Fibroblast of peridontal ligament (primary cell): ENCODE results near the gene PLAU.
"Not testable (repeated sequence)": the region's sequence is repeated elsewhere in the genome, so short reads cannot be mapped to it uniquely, and the experiment has no call there.

Experiments
- DNase-seq: peaks from one replicate; pipeline ENCODE4 v3.0.0-alpha.2; 2010; ENCODE audit errors: extremely low read depth

The PLAU gene

DNA sequence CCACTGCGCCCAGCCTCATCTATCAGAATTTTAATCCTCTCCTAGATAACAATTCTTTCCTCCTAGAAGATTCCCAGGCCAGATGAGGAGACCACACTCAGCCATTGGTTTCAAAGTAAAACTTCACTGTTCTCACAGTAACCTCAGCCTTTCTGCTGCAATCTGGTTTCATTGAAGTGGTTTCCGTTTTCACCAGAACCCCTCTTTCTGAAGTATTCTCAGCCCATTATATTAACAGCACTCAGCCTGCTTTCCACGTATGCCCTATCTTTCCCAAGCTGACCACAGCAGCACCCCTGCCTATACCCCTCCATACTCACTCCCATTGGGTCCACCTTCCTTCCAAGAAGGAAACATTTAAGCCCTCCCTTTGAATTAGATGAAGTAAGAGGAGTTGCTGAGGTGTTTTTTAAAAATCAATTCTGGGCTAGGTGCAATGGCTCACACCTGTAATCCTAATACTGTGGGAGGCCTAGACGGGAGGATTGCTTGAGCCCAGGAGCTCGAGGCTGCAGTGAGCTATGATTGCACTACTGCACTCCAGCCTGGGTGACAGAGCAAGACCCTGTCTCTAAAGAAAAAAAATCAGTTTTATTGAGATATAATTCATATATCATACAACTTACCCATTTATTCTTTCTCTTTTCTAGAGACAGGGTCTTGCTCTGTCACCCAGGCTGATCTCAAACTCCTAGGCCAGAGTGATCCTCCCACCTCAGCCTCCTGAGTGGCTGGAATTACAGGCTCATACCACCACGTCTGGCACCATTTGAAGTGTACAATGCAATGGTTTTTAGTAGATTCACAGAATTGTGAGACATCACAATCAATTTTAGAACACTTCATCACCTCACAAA lies 11.3 kb downstream of the PLAU start:
- DNase-seq, result no peak

DNA sequence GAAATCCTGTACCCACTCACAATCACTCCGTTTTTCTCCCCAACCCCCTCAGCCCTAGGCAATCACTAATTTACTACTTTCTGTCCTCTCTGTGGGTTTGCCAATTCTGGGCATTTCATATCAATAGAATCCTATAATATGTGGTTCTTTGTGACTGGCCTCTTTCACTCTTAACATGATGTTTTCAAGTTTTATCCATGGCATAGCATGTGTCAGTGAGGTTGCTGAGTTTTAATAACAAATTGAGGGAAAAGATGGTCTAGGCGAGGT lies 11.9 kb downstream of the PLAU start:
- no peak for DNase-seq

DNA sequence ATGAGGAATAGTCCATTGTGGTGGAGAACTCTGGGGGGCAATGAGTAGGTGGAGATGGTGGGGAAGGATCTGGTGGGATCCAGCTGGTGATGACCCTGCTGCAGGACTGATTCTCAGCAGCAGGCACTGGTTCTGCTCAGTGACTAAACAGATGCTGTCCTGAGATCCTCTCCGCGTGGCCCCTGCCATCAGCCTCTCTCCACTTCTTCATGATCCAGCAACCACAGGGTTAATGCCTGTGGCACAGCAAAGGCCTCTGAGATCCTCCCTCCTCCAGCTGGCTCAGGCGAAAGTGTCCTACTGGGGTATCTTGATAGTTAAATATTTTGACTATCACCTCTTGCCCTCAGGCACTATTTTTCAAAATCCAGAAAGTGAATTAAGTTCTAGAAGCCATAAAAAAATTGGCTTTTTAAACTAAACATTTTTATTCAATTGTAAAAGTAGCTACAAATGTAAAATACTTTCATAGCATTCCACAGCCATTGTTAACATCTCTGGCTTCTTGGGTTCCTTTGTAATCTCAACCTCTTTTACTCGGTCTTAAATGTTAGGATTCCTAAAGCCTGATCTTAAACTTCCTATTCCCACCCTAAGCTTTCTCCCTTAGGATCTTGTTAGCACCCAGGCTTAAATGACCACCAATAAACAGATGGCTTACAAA lies 13.1 kb downstream of the PLAU start:
- DNase-seq, result peak; percentile 42

DNA sequence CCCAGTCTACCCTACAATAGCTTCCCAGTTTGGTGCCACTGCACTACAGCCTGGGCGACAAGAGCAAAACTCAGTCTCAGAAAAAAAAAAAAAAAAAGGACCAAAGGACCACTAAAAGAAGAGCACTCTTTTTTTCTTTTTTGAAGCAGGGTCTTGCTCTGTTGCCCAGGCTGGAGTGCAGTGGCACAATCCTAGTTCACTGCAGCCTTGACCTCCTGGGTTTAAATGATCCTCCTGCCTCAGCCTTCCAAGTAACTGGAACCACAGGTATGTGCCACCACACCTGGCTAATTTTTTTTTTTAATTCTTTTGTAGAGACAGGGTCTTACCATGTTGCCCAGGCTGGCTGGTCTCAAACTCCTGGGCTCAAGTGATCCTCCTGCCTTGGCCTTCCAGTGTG lies 14.0 kb downstream of the PLAU start:
- no peak for DNase-seq

DNA sequence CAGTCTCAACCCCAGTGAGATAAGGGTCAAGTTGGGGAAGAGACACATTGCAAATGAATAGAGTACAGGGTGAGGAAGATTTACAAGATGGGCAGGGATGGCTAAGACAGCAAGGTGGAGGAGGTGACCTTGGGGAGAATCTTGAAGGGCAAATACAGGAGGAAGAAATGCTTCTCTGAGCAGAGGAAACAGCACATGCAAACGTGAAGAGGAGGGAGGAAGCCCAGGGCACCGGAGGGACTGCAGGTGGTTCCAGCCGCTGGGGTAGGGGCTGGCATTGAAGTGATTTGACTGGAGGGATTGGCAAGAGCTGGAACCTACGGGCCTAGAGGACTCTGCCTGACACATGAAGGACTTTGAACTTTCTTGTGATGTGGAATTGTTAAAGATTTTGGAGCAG lies 14.6 kb downstream of the PLAU start:
- no peak for DNase-seq

- no peak for DNase-seq
These were observed 15.3 kb downstream of the PLAU start for GRCh38 chr10:73926152-73926764.

DNA sequence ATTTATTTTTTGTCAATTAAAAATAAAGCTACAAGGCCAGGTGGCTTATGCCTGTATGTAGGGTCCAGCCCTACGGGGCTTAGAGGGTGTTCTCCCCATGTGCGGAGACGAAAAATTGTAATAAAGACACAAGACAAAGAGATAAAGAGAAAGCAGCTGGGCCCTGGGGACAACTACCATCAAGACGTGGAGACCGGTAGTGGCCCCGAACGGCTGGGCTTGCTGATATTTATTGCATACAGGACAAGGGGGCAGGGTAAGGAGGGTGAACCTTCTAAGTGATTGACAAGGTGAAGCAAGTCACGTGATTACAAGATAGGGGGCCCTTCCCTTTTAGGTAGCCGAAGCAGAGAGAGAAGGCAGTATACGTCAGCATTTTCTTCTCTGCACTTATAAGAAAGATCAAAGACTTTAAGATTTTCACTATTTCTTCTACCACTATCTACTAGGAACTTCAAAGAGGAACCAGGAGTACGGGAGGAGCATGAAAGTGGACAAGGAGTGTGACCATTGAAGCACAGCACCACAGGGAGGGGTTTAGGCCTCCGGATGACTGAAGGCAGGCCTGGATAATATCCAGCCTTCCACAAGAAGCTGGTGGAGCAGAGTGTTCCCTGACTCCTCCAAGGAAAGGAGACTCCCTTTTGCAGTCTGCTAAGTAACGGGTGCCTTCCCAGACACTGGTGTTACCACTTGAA lies 19.8 kb downstream of the PLAU start:
- DNase-seq, result not testable (repeated sequence)

- no peak for DNase-seq
These were observed 21.1 kb downstream of the PLAU start for GRCh38 chr10:73931767-73932619.

GRCh38 chr10:73932620-73933112 lies 21.7 kb downstream of the PLAU start:
- DNase-seq, result no peak

- DNase-seq, result no peak
These were observed 23.1 kb downstream of the PLAU start for GRCh38 chr10:73934074-73934473.

DNA sequence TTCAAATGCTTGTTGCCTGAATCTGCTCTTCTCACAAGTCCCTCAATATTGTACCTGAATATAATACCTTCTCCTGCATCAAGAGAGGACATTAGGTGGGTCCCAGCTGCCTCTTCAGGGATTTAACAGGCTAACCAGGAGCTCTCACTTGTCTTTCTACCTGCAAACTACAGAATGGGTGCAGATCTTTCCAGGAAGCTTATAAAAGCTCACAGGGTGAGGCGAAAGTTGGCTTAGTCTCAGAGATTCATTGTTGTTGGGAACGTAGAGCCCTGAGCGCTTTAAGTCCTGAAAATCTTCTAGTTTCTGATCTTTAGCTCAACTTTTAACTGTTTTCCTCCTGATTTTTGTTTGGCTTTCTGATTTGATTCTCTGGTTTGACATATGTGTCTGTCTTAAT lies 25.0 kb downstream of the PLAU start:
- no peak for DNase-seq

DNA sequence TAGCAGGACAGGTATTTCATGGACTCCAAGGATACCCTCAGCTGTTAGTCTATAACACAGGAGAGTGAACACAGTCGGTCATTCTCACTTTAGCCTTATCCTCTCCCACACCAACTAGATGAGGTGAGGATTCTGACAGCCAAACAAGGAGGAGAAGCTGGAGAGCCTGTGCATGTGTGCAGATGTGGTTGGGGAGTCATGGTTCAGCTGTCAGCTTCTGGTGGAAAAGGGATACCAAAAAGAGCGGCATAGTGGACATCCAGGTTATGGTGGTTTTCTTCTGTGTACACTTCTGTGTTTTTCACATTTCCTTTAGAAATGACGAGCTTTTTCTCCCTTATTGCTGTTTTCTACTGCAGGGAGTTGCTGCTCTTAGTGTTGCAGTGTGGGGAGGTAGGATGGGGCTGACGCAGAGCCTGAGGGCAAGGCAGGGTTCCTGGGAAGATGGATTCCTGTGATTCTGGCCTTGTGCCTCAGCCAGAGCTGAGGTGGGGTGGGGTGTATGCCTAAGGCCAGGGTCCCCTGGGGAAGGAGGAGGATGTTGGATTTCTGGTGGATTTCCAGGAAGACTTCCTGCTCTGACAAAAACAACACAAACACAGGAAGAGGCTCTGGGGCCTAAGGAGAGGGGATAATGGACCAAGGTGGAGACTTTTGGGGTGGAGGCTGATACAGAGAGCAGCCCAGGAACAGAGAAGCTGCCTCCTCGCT lies 26.6 kb downstream of the PLAU start:
- no peak for DNase-seq

DNA sequence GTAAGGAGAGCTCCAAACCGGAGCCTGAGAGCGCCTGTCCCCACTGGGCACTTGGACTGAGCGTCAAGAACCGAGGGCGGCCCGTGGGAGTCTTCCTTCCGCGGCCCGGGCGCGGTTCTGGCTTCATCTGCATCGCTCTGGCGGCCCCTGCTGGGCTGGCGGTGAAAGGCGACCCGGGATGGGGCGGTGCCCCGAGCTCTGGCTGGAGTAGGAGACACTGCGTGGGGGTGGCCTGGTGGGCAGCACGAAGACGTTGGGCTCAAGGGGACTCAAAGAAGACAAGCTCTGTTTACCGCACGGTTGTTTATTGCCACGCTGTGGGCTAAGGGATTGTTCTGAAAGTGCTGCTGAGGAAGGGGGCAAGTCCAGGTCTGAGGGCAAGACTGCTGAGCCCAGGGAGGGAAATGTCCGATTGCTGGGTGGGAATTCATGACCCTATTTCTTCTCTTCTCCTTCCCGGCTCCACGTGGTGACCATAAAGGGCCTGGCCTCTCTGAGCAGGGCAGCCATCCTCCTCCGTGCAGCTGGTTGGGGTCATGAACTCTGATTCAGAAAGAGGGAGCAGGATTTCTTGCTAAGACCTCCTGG lies 29.8 kb downstream of the PLAU start:
- DNase-seq, result peak; percentile 64

DNA sequence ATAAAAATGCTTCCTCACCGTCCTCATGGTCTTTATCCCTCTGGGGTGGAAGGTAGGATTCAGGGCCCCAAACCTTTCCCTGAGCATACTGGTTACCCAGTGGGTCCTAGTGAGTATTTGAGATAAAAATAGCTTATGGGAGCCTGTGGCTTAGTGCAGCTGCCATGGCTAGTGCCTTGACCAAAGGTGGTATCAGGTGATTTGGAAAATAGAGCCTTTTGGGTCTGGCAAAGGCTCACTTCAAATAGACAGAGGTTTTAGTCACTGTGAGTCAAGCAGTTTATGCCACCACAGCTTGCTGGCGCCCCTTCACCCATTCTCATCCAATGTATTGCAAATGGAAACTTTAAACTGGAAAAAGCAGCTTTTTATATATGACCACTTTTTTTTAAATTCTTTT lies 30.4 kb downstream of the PLAU start:
- peak; percentile 34 for DNase-seq

DNA sequence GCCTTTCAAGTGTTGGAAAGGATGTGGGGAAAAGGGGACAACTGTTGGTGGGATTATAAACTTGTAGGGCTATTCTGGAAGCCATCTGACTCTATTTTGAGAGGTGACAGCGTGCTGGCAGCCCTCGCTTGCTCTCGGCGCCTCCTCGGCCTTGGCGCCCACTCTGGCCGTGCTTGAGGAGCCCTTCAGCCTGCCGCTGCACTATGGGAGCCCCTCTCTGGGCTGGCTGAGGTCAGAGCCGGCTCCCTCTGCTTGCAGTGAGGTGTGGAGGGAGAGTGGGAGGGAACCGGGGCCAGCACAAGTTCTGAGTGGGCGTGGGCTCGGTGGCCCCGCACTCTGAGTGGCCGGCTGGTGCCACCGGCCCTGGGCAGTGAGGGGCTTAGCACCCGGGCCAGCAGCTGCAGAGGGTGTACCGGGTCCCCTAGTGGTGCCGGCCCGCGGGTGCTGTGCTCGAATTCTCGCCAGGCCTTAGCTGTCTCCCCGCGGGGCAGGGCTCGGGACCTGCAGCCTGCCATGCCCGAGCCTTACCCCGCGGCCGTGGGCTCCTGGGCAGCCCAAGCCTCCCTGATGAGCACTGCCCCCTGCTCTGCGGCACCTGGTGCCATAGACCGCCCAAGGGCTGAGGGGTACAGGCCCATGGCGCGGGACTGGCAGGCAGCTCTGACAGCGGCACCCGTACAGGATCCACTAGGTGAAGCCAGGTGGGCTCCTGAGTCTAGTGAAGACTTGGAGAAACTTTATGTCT lies 33.6 kb downstream of the PLAU start:
- no peak for DNase-seq

GRCh38 chr10:73946253-73947145 lies 35.6 kb downstream of the PLAU start:
- no peak for DNase-seq

DNA sequence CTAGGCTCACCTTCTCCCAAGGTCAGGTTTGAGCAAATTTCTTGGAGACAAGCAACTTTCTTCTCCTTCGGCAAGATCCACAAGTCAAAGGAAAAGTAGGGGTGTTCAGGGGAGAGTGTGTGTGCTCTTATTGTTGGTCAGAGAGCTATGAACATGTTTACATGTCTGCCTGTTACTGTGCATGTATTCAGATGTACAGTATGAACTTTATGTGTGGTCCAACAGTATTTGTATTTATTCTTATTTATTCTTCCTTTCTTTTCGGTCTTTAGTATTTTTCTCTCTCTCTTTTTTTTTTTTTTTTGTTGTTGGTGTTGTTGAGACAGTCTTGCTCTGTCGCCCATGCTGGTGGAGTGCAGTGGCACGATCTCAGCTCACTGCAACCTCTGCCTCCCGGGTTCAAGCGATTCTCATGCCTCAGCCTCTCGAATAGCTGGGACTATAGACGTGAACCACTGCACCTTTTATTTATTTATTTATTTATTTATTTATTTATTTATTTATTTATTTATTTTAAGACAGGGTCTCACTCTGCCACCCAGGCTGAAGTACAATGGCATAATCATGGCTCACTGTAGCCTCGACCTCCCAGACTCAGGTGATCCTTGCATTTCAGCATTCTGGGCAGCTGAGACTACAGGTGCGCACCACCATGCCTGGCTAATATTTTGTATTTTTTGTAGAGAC lies 38.2 kb downstream of the PLAU start:
- DNase-seq, result no peak
